D721Med (cell line): Measurements from ENCODE around the gene MTFR1L.

Experiments
- DNase-seq: peaks from one replicate; pipeline ENCODE4 v3.0.0; 2011; ENCODE audit warnings: low spot score; ENCODE audit not compliant: insufficient read length
- FAIRE-seq: peaks from 2 replicates; lab custom pipeline; 2011; peaks lifted over from hg19 to GRCh38; lab: Jason Lieb, UNC
- TF ChIP-seq, protein P1 (sequence below): IDR thresholded peaks from 2 replicates; pipeline ENCODE4 v1.5.1; 2012; ENCODE audit warnings: mild to moderate bottlenecking, control low read depth; ENCODE audit not compliant: insufficient read depth; ENCODE audit errors: missing control alignments

The MTFR1L gene

DNA sequence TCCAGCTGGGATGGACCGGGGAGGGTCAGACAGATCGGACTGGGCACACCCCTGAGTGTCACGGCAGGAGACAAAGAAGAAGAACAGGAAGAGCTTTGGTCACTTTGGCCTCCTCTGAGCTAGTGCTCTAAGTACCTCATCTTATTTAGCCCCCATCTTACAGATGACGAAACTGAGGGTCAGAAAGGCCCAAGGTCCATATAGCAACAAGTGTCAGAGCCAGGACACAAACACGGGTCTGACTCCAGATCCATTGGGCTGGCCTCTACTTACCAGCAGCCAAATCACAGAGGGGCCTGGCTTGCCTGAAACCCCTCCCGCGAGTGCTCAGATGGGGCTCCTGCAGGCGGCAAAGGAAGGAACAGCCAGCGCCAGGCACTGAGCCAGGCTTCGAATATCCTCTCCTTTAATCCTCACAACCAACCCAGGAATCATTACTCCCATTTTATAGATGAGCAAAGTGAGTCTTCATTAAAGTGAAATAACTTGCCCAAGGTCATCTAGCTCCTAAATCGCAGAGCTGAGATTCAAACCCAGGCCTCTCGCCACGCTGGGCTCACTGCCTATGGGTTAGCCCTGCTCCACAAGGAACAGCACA, 45.4 kb upstream of the MTFR1L start:
- TF ChIP-seq, protein P1, sequence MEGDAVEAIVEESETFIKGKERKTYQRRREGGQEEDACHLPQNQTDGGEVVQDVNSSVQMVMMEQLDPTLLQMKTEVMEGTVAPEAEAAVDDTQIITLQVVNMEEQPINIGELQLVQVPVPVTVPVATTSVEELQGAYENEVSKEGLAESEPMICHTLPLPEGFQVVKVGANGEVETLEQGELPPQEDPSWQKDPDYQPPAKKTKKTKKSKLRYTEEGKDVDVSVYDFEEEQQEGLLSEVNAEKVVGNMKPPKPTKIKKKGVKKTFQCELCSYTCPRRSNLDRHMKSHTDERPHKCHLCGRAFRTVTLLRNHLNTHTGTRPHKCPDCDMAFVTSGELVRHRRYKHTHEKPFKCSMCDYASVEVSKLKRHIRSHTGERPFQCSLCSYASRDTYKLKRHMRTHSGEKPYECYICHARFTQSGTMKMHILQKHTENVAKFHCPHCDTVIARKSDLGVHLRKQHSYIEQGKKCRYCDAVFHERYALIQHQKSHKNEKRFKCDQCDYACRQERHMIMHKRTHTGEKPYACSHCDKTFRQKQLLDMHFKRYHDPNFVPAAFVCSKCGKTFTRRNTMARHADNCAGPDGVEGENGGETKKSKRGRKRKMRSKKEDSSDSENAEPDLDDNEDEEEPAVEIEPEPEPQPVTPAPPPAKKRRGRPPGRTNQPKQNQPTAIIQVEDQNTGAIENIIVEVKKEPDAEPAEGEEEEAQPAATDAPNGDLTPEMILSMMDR = no peak
- FAIRE-seq (no peak), DNase-seq (no peak)

DNA sequence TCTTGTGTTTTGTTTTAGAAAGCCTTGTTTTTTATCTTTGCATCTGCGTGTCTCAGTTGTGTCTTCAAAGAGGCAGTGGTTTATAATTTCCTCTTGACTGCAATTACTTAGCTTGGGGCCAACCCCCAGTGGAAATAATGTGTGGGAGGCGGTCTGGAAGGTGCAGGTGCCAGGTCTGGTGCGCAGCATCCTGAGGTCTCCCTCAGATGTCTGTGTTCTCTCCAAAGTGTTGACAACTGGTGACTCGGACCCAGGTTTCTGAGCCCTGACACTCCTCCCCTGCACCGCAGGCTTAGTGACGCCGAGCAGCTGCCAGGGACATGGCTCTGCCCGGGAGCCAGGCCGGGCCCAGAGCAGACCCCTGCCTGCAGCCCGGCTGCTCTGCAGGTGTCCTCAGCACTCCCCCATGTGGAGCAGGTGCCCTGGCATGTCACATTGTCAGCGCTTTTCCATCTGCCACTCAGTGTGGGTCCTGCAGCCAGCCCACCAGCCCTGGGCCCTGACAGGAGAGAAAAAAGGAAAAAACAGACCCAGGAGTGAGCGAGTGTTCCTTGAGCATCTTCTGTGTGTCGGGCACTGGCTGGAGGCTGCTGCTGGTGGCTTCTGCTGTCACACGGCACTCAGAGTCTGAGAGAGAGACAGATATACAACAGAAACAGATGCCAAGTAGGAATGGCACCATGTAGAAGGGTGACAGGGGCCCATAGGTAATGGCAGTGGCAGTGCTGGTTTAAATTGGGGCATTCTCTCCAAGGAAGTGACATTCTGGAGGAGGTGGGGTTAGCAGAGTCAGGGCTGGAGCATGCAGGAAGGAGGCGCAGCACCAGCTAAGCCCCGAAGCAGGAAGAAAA, 44.6 kb upstream of the MTFR1L start:
- TF ChIP-seq, protein P1 = no peak
- FAIRE-seq (no peak), DNase-seq (no peak)

DNA sequence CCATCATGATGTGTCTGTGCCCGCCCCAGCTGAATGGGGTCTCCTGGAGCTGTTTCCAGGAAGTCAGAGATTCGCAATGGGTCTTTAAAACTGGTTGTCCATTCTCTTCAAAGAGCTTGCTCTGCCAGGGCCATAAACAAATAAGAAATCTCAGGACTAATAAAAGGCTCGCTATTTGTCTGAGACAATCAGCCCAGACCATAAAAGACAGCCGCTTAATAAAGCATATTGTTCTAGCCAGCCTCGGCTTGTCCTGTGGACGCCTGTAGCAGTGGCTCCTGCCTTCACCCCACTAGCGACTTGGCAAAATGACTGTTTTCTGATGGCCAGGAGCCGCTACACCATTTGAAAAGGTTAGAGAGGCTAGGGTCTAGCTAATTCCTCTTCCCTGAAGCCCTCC, 40.4 kb upstream of the MTFR1L start:
- FAIRE-seq = no peak
- TF ChIP-seq, protein P1 = no peak
- no peak for DNase-seq

DNA sequence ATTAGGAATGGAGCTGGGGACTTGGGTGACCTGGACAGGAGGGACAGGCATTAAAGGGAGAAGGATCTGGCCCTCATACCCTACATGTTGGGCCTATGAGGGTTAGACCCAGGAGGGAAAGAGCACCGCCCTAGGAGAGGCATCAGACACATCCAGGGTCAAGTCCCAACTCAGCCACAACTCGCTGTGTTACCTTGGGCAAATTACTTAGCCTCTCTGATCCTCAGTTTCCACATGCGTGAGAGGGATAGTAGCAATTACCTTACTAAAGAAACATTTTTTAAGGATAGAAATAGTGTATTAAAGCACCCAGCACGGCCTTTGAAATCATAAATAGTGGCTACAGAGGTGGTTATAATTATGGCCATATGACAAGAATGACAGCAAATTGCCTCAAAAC, 39.9 kb upstream of the MTFR1L start:
- no peak for FAIRE-seq
- DNase-seq = no peak
- TF ChIP-seq, protein P1 = no peak

DNA sequence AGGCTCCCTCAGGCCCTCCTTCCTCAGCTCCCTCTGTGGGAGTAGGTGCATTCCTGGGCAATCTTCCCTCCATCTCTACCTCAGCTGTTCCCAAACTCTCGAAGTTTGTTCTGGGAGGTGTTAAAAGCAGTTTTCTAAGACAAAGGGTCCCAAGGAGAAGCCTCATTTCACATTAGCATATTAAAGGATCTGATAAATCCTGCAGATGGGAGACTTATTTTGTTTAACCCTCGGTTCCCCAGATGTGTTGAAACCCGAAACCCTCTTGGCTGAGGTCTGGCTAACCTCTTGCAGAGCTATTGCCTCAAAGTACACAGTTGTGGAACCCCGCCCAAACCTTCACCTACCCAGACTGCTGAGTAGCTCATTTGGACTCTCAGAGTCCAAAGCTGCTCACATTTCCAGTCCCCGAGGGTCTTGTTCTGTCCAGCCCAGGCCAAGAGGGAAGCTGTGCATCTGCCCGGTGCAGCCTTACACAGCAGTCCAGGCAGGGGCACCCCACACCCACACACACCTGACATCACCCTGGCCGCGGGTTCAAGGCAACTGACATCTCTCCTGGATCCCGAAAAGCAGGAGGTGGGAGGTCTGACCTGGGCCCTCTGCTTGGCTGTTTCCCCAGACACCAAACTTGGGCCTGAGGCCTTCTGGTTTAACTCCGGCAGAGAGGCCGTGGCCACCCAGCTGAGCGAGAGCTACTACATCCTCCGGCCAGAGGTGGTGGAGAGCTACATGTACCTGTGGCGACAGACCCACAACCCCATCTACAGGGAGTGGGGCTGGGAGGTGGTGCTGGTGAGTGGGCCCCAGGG, 39.2 kb upstream of the MTFR1L start:
- no peak for DNase-seq
- TF ChIP-seq, protein P1 = no peak
- no peak for FAIRE-seq

DNA sequence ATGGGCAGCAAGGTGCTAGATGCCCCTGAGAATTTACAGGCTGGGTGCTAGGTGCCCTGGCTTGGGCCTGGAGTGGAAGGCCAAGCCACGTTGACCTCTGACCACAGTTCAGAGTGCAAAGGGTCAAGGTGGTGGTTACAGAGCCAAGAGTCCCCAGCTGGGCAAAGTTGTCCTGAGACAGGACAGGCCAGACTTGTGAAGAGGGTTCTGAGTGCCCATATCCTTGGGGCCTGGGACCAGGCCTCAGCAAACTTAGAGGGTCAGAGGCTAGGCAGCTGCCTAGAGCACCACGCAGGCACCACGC, 38.7 kb upstream of the MTFR1L start:
- TF ChIP-seq, protein P1 = no peak
- DNase-seq = no peak
- FAIRE-seq = no peak
